ENCODE data around the gene MACROD2. TPM values are rescaled to one million over a fixed set of nuclear protein-coding genes. Genes with fewer than 3 reads are reported as not detected.

MACROD2 gene
- total RNA-seq, 1 experiment from 2014 or later = 3.7 TPM

GRCh38 chr20:14589383-14589782 is 594.1 kb downstream of the MACROD2 start:
- H3K9me2 ChIP-seq (ENCODE audit: insufficient read depth) = no peaks in the 10 kb centered on the region
- ChIA-PET CTCF (no interaction called here), RAD21 (ENCODE audit: low non-redundant PET in 1 of 2, low total read pairs in 2 of 2, uncharacterized antibody in 2 of 2, unreplicated experiment in 2 of 2) (no interaction called here), POLR2A (no interaction called here)
- H3K79me2 ChIP-seq (ENCODE audit: insufficient read depth, low read length) = no peaks in the 10 kb centered on the region
- no peak overlapping the region for H3K4me3 ChIP-seq (replicated peaks in 1 of 2; ENCODE audit: low read depth in 1 of 2, low read length in 2 of 2)
- H3K9me3 ChIP-seq (ENCODE audit: control insufficient read depth in 1 of 2, insufficient read depth in 1 of 2, low read depth in 1 of 2, low read length in 2 of 2) = no peaks in the 10 kb centered on the region; a peak in 1 of 4 replicates
- H3K27ac ChIP-seq (ENCODE audit: low read depth, low read length) = no peak overlapping the region
- no peaks in the 10 kb centered on the region for H3K27me3 ChIP-seq (ENCODE audit: insufficient read depth, low read length)
- DNase-seq (ENCODE audit: low read depth, low spot score) (no peak), ATAC-seq (no peak)
- TF ChIP-seq EZH2phosphoT487 (IDR thresholded peaks at IDR 0.05; ENCODE audit: borderline replicate concordance) = no peak
- TF ChIP-seq ELF1 (IDR thresholded peaks at IDR 0.05; ENCODE audit: borderline replicate concordance, low read depth) = no peak
- TF ChIP-seq, protein P1, sequence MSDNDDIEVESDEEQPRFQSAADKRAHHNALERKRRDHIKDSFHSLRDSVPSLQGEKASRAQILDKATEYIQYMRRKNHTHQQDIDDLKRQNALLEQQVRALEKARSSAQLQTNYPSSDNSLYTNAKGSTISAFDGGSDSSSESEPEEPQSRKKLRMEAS (IDR thresholded peaks at IDR 0.05) = no peak
- TF ChIP-seq POLR2A (IDR thresholded peaks at IDR 0.05; ENCODE audit: borderline replicate concordance, extremely low read depth, insufficient read depth, insufficient read length) = no peak
- no peak for TF ChIP-seq JUND (IDR thresholded peaks at IDR 0.05)
- no peak for TF ChIP-seq RAD21 (IDR thresholded peaks at IDR 0.05; ENCODE audit: low read depth)
- no peak for TF ChIP-seq SIN3A (IDR thresholded peaks at IDR 0.05; ENCODE audit: low read depth)
- TF ChIP-seq, protein P2, sequence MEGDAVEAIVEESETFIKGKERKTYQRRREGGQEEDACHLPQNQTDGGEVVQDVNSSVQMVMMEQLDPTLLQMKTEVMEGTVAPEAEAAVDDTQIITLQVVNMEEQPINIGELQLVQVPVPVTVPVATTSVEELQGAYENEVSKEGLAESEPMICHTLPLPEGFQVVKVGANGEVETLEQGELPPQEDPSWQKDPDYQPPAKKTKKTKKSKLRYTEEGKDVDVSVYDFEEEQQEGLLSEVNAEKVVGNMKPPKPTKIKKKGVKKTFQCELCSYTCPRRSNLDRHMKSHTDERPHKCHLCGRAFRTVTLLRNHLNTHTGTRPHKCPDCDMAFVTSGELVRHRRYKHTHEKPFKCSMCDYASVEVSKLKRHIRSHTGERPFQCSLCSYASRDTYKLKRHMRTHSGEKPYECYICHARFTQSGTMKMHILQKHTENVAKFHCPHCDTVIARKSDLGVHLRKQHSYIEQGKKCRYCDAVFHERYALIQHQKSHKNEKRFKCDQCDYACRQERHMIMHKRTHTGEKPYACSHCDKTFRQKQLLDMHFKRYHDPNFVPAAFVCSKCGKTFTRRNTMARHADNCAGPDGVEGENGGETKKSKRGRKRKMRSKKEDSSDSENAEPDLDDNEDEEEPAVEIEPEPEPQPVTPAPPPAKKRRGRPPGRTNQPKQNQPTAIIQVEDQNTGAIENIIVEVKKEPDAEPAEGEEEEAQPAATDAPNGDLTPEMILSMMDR (IDR thresholded peaks at IDR 0.05 in 2 of 3, conservative IDR thresholded peaks at IDR 0.05 in 1 of 3; ENCODE audit: borderline replicate concordance in 1 of 3, insufficient read depth in 1 of 3, low read depth in 2 of 3, low read length in 2 of 3) = no peak
- no peak for TF ChIP-seq POLR2AphosphoS5 (IDR thresholded peaks at IDR 0.05; ENCODE audit: low read depth, low read length)
- TF ChIP-seq, protein P3, sequence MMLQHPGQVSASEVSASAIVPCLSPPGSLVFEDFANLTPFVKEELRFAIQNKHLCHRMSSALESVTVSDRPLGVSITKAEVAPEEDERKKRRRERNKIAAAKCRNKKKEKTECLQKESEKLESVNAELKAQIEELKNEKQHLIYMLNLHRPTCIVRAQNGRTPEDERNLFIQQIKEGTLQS (IDR thresholded peaks at IDR 0.05) = no peak
- TF ChIP-seq CBX3 (IDR thresholded peaks at IDR 0.05; ENCODE audit: low read depth) = no peak
- TF ChIP-seq YY1 (IDR thresholded peaks at IDR 0.05; ENCODE audit: extremely low read depth, insufficient replicate concordance, low read depth, low read length) = no peak
- TF ChIP-seq FOSL1 (IDR thresholded peaks at IDR 0.05; ENCODE audit: low read depth) = no peak
- no TSS peak for BruUV-seq (replicated peaks)
- H3K4me2 ChIP-seq (ENCODE audit: low read length) = no peak overlapping the region
- no peak overlapping the region for H3K9ac ChIP-seq (ENCODE audit: low read length)
- H3K36me3 ChIP-seq (ENCODE audit: control insufficient read depth in 1 of 2, insufficient read depth in 2 of 2, low read length in 2 of 2) = no peaks in the 10 kb centered on the region
- no peak overlapping the region for H2AFZ ChIP-seq (ENCODE audit: low read depth, low read length, poor library complexity, severe bottlenecking)
- H4K20me1 ChIP-seq (ENCODE audit: insufficient read depth) = no peaks in the 10 kb centered on the region
- no peaks in the 10 kb centered on the region for H3K4me1 ChIP-seq (ENCODE audit: control insufficient read depth in 1 of 2, insufficient read depth in 2 of 2, low read length in 2 of 2)
- intact Hi-C loops (cut with micrococcal nuclease) = no loop called here

All from HCT116 (cell line).